Measurements from ENCODE around the gene RPLP1. TPM values are rescaled to one million over a fixed set of nuclear protein-coding genes. Genes with fewer than 3 reads are reported as not detected.

RPLP1 gene
- total RNA-seq, 2 experiments from 2014 or later, result 1,548 to 1,738 TPM

- ChIA-PET POLR2A (no interaction called here), CTCF (interaction anchor here (0.6 to 2.1 kb wide), 9 partner anchors 8 to 1013 kb away, joined by 3 to 7 read pairs (median 3); no protein-coding TSS in a partner anchor)
- peaks cover 1% of the 10 kb centered on the region for H3K36me3 Mint-ChIP-seq (ENCODE audit: low read depth)
- peaks cover 12% of the 10 kb centered on the region for H3K27me3 Mint-ChIP-seq
- H3K27ac Mint-ChIP-seq, result no peak overlapping the region
- no peaks in the 10 kb centered on the region for H3K4me1 Mint-ChIP-seq
- H3K4me3 Mint-ChIP-seq, result no peak overlapping the region
- no peak for DNase-seq
- H3K9me3 Mint-ChIP-seq, result peaks cover 3% of the 10 kb centered on the region
Observed at GRCh38 chr15:69476704-69477473, 24.3 kb downstream of the RPLP1 start.

GRCh38 chr15:69478259-69478781, 25.7 kb downstream of the RPLP1 start:
- Mint-ChIP-seq H3K36me3 (ENCODE audit: low read depth) (peaks cover 1% of the 10 kb centered on the region), H3K27me3 (peaks cover 10% of the 10 kb centered on the region), H3K9me3 (peaks cover 3% of the 10 kb centered on the region), H3K4me1 (no peaks in the 10 kb centered on the region), H3K27ac (no peak overlapping the region), H3K4me3 (no peak overlapping the region)
- DNase-seq, result peak; percentile 45
- ChIA-PET CTCF (interaction anchor here (0.5 to 1.7 kb wide), 7 partner anchors 9 to 1843 kb away, joined by 3 to 7 read pairs (median 3); no protein-coding TSS in a partner anchor), POLR2A (no interaction called here)

- no peaks in the 10 kb centered on the region for H3K4me1 Mint-ChIP-seq
- CTCF ChIA-PET, result interaction anchor here (1.1 to 1.7 kb wide), 2 partner anchors 11 to 17 kb away, joined by 3 to 4 read pairs; no protein-coding TSS in a partner anchor
- peaks cover 1% of the 10 kb centered on the region for H3K36me3 Mint-ChIP-seq (ENCODE audit: low read depth)
- DNase-seq, result no peak
- peaks cover 10% of the 10 kb centered on the region for H3K27me3 Mint-ChIP-seq
- POLR2A ChIA-PET, result no interaction called here
- no peak overlapping the region for H3K4me3 Mint-ChIP-seq
- peaks cover 3% of the 10 kb centered on the region for H3K9me3 Mint-ChIP-seq
- no peak overlapping the region for H3K27ac Mint-ChIP-seq
Observed at GRCh38 chr15:69479081-69479480, 26.5 kb downstream of the RPLP1 start.

GRCh38 chr15:69479971-69480370, 27.4 kb downstream of the RPLP1 start:
- ChIA-PET CTCF (interaction anchor here (1.1 to 1.7 kb wide), 2 partner anchors 10 to 17 kb away, joined by 3 to 4 read pairs; no protein-coding TSS in a partner anchor), POLR2A (no interaction called here)
- H3K36me3 Mint-ChIP-seq (ENCODE audit: low read depth), result peaks cover 1% of the 10 kb centered on the region
- H3K4me1 Mint-ChIP-seq, result no peaks in the 10 kb centered on the region
- DNase-seq, result no peak
- H3K4me3 Mint-ChIP-seq, result no peak overlapping the region
- no peak overlapping the region for H3K27ac Mint-ChIP-seq
- H3K9me3 Mint-ChIP-seq, result peaks cover 3% of the 10 kb centered on the region
- H3K27me3 Mint-ChIP-seq, result peaks cover 8% of the 10 kb centered on the region

- Mint-ChIP-seq H3K27ac (no peak overlapping the region), H3K27me3 (peaks cover 6% of the 10 kb centered on the region), H3K36me3 (ENCODE audit: low read depth) (peaks cover 1% of the 10 kb centered on the region), H3K4me1 (no peaks in the 10 kb centered on the region), H3K9me3 (peaks cover 3% of the 10 kb centered on the region), H3K4me3 (no peak overlapping the region)
- no peak for DNase-seq
- POLR2A ChIA-PET, result no interaction called here
- CTCF ChIA-PET, result no interaction called here
Observed at GRCh38 chr15:69480932-69481331, 28.3 kb downstream of the RPLP1 start.

- Mint-ChIP-seq H3K4me1 (no peaks in the 10 kb centered on the region), H3K36me3 (ENCODE audit: low read depth) (peaks cover 1% of the 10 kb centered on the region)
- CTCF ChIA-PET, result no interaction called here
Observed at GRCh38 chr15:69482686-69483256, 30.2 kb downstream of the RPLP1 start.

GRCh38 chr15:69484837-69485236, 32.2 kb downstream of the RPLP1 start:
- Mint-ChIP-seq H3K9me3 (no peaks in the 10 kb centered on the region), H3K27me3 (no peaks in the 10 kb centered on the region), H3K4me1 (no peaks in the 10 kb centered on the region), H3K4me3 (no peak overlapping the region), H3K27ac (no peak overlapping the region), H3K36me3 (ENCODE audit: low read depth) (no peaks in the 10 kb centered on the region)
- ChIA-PET CTCF (interaction anchor here (0.8 kb wide), 1 partner anchor 9 kb away, joined by 3 read pairs; no protein-coding TSS in a partner anchor), POLR2A (no interaction called here)
- no peak for DNase-seq

More at GRCh38 chr15:69482686-69483256, 30.2 kb downstream of the RPLP1 start:
- Mint-ChIP-seq H3K4me3 (no peak overlapping the region), H3K9me3 (peaks cover 3% of the 10 kb centered on the region), H3K27ac (no peak overlapping the region), H3K27me3 (peaks cover 6% of the 10 kb centered on the region)
- no peak for DNase-seq
- POLR2A ChIA-PET, result no interaction called here

- no peak for DNase-seq
- H3K27me3 Mint-ChIP-seq, result peaks cover 3% of the 10 kb centered on the region
- no peaks in the 10 kb centered on the region for H3K36me3 Mint-ChIP-seq (ENCODE audit: low read depth)
- ChIA-PET CTCF (interaction anchor here (1.1 to 1.8 kb wide), 4 partner anchors 10 to 164 kb away, joined by 3 to 5 read pairs (median 4); no protein-coding TSS in a partner anchor), POLR2A (interaction anchor here (0.6 kb wide), 1 partner anchor 1773 kb away, joined by 3 read pairs; no protein-coding TSS in a partner anchor)
- peaks cover under 1% of the 10 kb centered on the region for H3K9me3 Mint-ChIP-seq
- H3K4me1 Mint-ChIP-seq, result no peaks in the 10 kb centered on the region
- H3K27ac Mint-ChIP-seq, result no peak overlapping the region
- no peak overlapping the region for H3K4me3 Mint-ChIP-seq
Observed at GRCh38 chr15:69486481-69487110, 34.0 kb downstream of the RPLP1 start.

GRCh38 chr15:69489073-69489571, 36.5 kb downstream of the RPLP1 start:
- peaks cover 4% of the 10 kb centered on the region for H3K9me3 Mint-ChIP-seq
- ChIA-PET CTCF (no interaction called here), POLR2A (no interaction called here)
- no peak for DNase-seq
- H3K36me3 Mint-ChIP-seq (ENCODE audit: low read depth), result no peaks in the 10 kb centered on the region
- H3K27me3 Mint-ChIP-seq, result peaks cover 3% of the 10 kb centered on the region
- no peak overlapping the region for H3K27ac Mint-ChIP-seq
- H3K4me3 Mint-ChIP-seq, result no peak overlapping the region
- no peaks in the 10 kb centered on the region for H3K4me1 Mint-ChIP-seq

- CTCF ChIA-PET, result interaction anchor here (0.7 to 1.3 kb wide), 3 partner anchors 11 to 729 kb away, joined by 3 to 4 read pairs (median 3); no protein-coding TSS in a partner anchor
- no peaks in the 10 kb centered on the region for H3K4me1 Mint-ChIP-seq
- H3K36me3 Mint-ChIP-seq (ENCODE audit: low read depth), result no peaks in the 10 kb centered on the region
- H3K9me3 Mint-ChIP-seq, result peaks cover 4% of the 10 kb centered on the region
- H3K27me3 Mint-ChIP-seq, result peaks cover 3% of the 10 kb centered on the region
- H3K27ac Mint-ChIP-seq, result no peak overlapping the region
- H3K4me3 Mint-ChIP-seq, result no peak overlapping the region
- DNase-seq, result no peak
- POLR2A ChIA-PET, result no interaction called here
Observed at GRCh38 chr15:69490356-69491037, 37.9 kb downstream of the RPLP1 start.

- CTCF ChIA-PET, result interaction anchor here (1.1 to 1.3 kb wide), 2 partner anchors 12 to 26 kb away, joined by 3 to 4 read pairs; no protein-coding TSS in a partner anchor
- DNase-seq, result no peak
- no peak overlapping the region for H3K4me3 Mint-ChIP-seq
Observed at GRCh38 chr15:69491038-69491505, 38.5 kb downstream of the RPLP1 start.

GRCh38 chr15:69493406-69493805, 40.8 kb downstream of the RPLP1 start:
- Mint-ChIP-seq H3K27ac (no peak overlapping the region), H3K36me3 (ENCODE audit: low read depth) (no peaks in the 10 kb centered on the region), H3K27me3 (peaks cover 3% of the 10 kb centered on the region), H3K4me3 (no peak overlapping the region), H3K9me3 (peaks cover 4% of the 10 kb centered on the region), H3K4me1 (peaks cover 9% of the 10 kb centered on the region)
- POLR2A ChIA-PET, result no interaction called here
- no peak for DNase-seq
- CTCF ChIA-PET, result interaction anchor here (1.2 to 1.7 kb wide), 2 partner anchors 10 to 97 kb away, joined by 3 to 6 read pairs; no protein-coding TSS in a partner anchor

More at GRCh38 chr15:69491038-69491505, 38.5 kb downstream of the RPLP1 start:
- Mint-ChIP-seq H3K27ac (no peak overlapping the region), H3K4me1 (no peaks in the 10 kb centered on the region), H3K9me3 (peaks cover 4% of the 10 kb centered on the region), H3K36me3 (ENCODE audit: low read depth) (no peaks in the 10 kb centered on the region), H3K27me3 (peaks cover 3% of the 10 kb centered on the region)
- POLR2A ChIA-PET, result no interaction called here

Data from activated CD4-positive, alpha-beta T cell treated with anti-CD3 and anti-CD28 coated beads, Interleukin-2, amount 10 ng/mL, durations not matched to agents 7 days and 5 days (primary cell).